Glutamatergic neuron (in vitro differentiated cells): Measurements from ENCODE around the gene TSHR. TPM values are rescaled to one million over a fixed set of nuclear protein-coding genes. Genes with fewer than 3 reads are reported as not detected.

ENCODE experiments used
- DNase-seq: peaks from one replicate; pipeline ENCODE4 v3.0.0; 2022
- H3K27ac Mint-ChIP-seq: one replicate; pipeline ENCODE4 v1.8.0; 2020; ENCODE audit warnings: mild to moderate bottlenecking, mixed read lengths, inconsistent platforms; ENCODE audit not compliant: unreplicated experiment
- H3K27me3 Mint-ChIP-seq: one replicate; pipeline ENCODE4 v1.8.0; 2020; ENCODE audit warnings: mild to moderate bottlenecking, moderate library complexity, mixed read lengths, inconsistent platforms; ENCODE audit not compliant: unreplicated experiment
- H3K36me3 Mint-ChIP-seq: one replicate; pipeline ENCODE4 v1.8.0; 2020; ENCODE audit warnings: mild to moderate bottlenecking, mixed read lengths, inconsistent platforms; ENCODE audit not compliant: unreplicated experiment
- H3K4me1 Mint-ChIP-seq: one replicate; pipeline ENCODE4 v1.8.0; 2020; ENCODE audit warnings: mild to moderate bottlenecking, low read depth, mixed read lengths, inconsistent platforms; ENCODE audit not compliant: unreplicated experiment
- H3K4me3 Mint-ChIP-seq: one replicate; pipeline ENCODE4 v1.8.0; 2020; ENCODE audit warnings: mild to moderate bottlenecking, mixed read lengths, inconsistent platforms; ENCODE audit not compliant: unreplicated experiment
- H3K9me3 Mint-ChIP-seq: one replicate; pipeline ENCODE4 v1.8.0; 2020; ENCODE audit warnings: mild to moderate bottlenecking, moderate library complexity, mixed read lengths, inconsistent platforms; ENCODE audit not compliant: unreplicated experiment
- CTCF ChIP-seq: fragments of 200-600 bp; sonication (generic); IDR thresholded peaks from one replicate; pipeline ENCODE4 v1.5.0; 2021; ENCODE audit not compliant: partially characterized antibody, unreplicated experiment
- total RNA-seq: library from RNA; stranded (reverse); fragmentation: NEBNext Ultra II Directional; extraction: Animal tissue kit (Norgen Biotek cat#: 25700); gene quantifications from one replicate; pipeline ENCODE4 v1.2.1, GENCODE V29; 2021; ENCODE audit not compliant: unreplicated experiment

Gene TSHR
- total RNA-seq, 1 donor from 2014 or later = 0.74 TPM

GRCh38 chr14:81055971-81056370 lies 100.5 kb downstream of the TSHR start:
- Mint-ChIP-seq H3K27ac (no peak overlapping the region), H3K9me3 (no peaks in the 10 kb centered on the region), H3K4me1 (no peaks in the 10 kb centered on the region), H3K27me3 (no peaks in the 10 kb centered on the region), H3K4me3 (no peak overlapping the region), H3K36me3 (peaks cover 19% of the 10 kb centered on the region)
- no peak for TF ChIP-seq CTCF
- no peak for DNase-seq

- no peaks in the 10 kb centered on the region for H3K9me3 Mint-ChIP-seq
- no peaks in the 10 kb centered on the region for H3K4me1 Mint-ChIP-seq
- H3K4me3 Mint-ChIP-seq = no peak overlapping the region
- no peak overlapping the region for H3K27ac Mint-ChIP-seq
- DNase-seq = no peak
- no peak for TF ChIP-seq CTCF
- no peaks in the 10 kb centered on the region for H3K27me3 Mint-ChIP-seq
- H3K36me3 Mint-ChIP-seq = no peaks in the 10 kb centered on the region
These were observed 107.0 kb downstream of the TSHR start for GRCh38 chr14:81062380-81062779.

GRCh38 chr14:81062816-81063215 lies 107.4 kb downstream of the TSHR start:
- DNase-seq = no peak
- no peak for TF ChIP-seq CTCF
- no peaks in the 10 kb centered on the region for H3K9me3 Mint-ChIP-seq

GRCh38 chr14:81066672-81067071 lies 111.3 kb downstream of the TSHR start:
- Mint-ChIP-seq H3K27ac (no peak overlapping the region), H3K4me1 (no peaks in the 10 kb centered on the region)

More at GRCh38 chr14:81062816-81063215, 107.4 kb downstream of the TSHR start:
- no peaks in the 10 kb centered on the region for H3K36me3 Mint-ChIP-seq
- no peaks in the 10 kb centered on the region for H3K4me1 Mint-ChIP-seq
- no peak overlapping the region for H3K27ac Mint-ChIP-seq
- no peak overlapping the region for H3K4me3 Mint-ChIP-seq
- no peaks in the 10 kb centered on the region for H3K27me3 Mint-ChIP-seq

GRCh38 chr14:81067156-81067555 lies 111.7 kb downstream of the TSHR start:
- H3K4me1 Mint-ChIP-seq = no peaks in the 10 kb centered on the region
- no peak for DNase-seq
- peaks cover 7% of the 10 kb centered on the region for H3K9me3 Mint-ChIP-seq
- H3K4me3 Mint-ChIP-seq = no peak overlapping the region
- H3K27ac Mint-ChIP-seq = no peak overlapping the region
- H3K27me3 Mint-ChIP-seq = peaks cover 2% of the 10 kb centered on the region
- H3K36me3 Mint-ChIP-seq = peaks cover 11% of the 10 kb centered on the region
- no peak for TF ChIP-seq CTCF

More at GRCh38 chr14:81066672-81067071, 111.3 kb downstream of the TSHR start:
- DNase-seq = no peak
- peaks cover 7% of the 10 kb centered on the region for H3K9me3 Mint-ChIP-seq
- H3K4me3 Mint-ChIP-seq = no peak overlapping the region
- H3K27me3 Mint-ChIP-seq = peaks cover 2% of the 10 kb centered on the region
- peaks cover 11% of the 10 kb centered on the region for H3K36me3 Mint-ChIP-seq
- no peak for TF ChIP-seq CTCF
